HG02623 (cell line): ENCODE results near the gene MYT1.

ENCODE experiments used
- ATAC-seq: cut with Tn5 transposase; IDR thresholded peaks from one replicate; pipeline ENCODE4 v1.9.1; 2021; ENCODE audit warnings: moderate library complexity; ENCODE audit not compliant: unreplicated experiment

MYT1 gene

GRCh38 chr20:64242797-64243475 is 78.7 kb downstream of the MYT1 start:
- no peak for ATAC-seq

- ATAC-seq: no peak
Measured at GRCh38 chr20:64244281-64244805, 80.1 kb downstream of the MYT1 start.

GRCh38 chr20:64244870-64245603 is 80.8 kb downstream of the MYT1 start:
- ATAC-seq: no peak

GRCh38 chr20:64245746-64246595 is 81.7 kb downstream of the MYT1 start:
- no peak for ATAC-seq

- no peak for ATAC-seq
Measured at GRCh38 chr20:64246616-64247306, 82.5 kb downstream of the MYT1 start.

GRCh38 chr20:64247307-64247618 is 83.0 kb downstream of the MYT1 start:
- no peak for ATAC-seq

GRCh38 chr20:64247970-64248841 is 84.0 kb downstream of the MYT1 start:
- no peak for ATAC-seq

GRCh38 chr20:64250027-64250426 is 85.8 kb downstream of the MYT1 start:
- ATAC-seq: no peak

GRCh38 chr20:64253000-64253383 is 88.7 kb downstream of the MYT1 start:
- no peak for ATAC-seq

- ATAC-seq: no peak
Measured at GRCh38 chr20:64253443-64253842, 89.2 kb downstream of the MYT1 start.

- no peak for ATAC-seq
Measured at GRCh38 chr20:64254156-64254555, 89.9 kb downstream of the MYT1 start.

GRCh38 chr20:64254571-64255360 is 90.5 kb downstream of the MYT1 start:
- ATAC-seq: no peak

GRCh38 chr20:64255361-64256281 is 91.4 kb downstream of the MYT1 start, which contains the start of gene PCMTD2:
TSS of gene PCMTD2 (plus strand) at chr20:64255748. CDS start at chr20:64259966, 4,218 bp downstream.
- ATAC-seq: peak; percentile 72

GRCh38 chr20:64256282-64256935 is 92.2 kb downstream of the MYT1 start:
- no peak for ATAC-seq

GRCh38 chr20:64257107-64257757 is 93.0 kb downstream of the MYT1 start:
- no peak for ATAC-seq

GRCh38 chr20:64258071-64258823 is 94.0 kb downstream of the MYT1 start:
- ATAC-seq: no peak
